Fibroblast of peridontal ligament (primary cell): Measurements from ENCODE around the gene DIAPH3.

ENCODE experiments used
- DNase-seq: peaks from one replicate; pipeline ENCODE4 v3.0.0-alpha.2; 2010; ENCODE audit errors: extremely low read depth

Gene DIAPH3

DNA sequence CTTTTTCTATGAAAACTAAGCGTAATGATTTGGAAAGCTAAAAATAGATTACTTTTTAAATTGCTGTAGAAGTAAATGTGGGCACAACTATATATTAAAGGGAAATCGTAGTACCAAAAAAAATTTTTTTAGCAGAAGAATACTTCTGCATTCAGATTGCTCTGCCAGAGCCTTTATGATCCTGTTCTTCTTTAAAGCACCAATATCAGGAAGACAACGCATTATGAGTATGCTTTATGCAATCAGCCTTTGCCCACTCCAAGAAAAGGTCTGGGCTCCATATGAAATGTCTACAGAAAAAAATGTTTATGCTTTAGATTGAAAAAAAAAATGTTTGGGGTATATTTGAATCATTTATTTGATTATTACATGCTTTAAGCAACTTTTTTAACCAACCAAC is 137.4 kb downstream of the DIAPH3 start:
- DNase-seq: no peak

DNA sequence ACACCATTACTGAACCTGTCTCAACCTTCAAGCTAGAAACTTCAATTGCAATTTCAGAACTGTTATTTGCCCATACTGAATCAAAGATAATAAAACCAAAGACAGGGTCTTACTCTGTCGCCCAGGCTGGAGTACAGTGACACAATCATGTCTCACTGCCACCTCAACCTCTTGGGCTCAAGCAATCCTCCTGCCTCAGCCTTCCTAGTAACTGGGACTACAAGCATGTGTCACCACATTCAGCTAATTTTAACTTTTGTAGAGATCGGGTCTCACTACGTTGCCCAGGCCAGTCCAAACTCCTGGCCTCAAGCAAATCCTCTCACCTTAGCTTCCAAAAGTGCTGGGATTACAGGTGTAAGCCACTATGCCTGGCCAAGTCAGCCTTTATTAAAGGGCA is 143.4 kb downstream of the DIAPH3 start:
- no peak for DNase-seq

DNA sequence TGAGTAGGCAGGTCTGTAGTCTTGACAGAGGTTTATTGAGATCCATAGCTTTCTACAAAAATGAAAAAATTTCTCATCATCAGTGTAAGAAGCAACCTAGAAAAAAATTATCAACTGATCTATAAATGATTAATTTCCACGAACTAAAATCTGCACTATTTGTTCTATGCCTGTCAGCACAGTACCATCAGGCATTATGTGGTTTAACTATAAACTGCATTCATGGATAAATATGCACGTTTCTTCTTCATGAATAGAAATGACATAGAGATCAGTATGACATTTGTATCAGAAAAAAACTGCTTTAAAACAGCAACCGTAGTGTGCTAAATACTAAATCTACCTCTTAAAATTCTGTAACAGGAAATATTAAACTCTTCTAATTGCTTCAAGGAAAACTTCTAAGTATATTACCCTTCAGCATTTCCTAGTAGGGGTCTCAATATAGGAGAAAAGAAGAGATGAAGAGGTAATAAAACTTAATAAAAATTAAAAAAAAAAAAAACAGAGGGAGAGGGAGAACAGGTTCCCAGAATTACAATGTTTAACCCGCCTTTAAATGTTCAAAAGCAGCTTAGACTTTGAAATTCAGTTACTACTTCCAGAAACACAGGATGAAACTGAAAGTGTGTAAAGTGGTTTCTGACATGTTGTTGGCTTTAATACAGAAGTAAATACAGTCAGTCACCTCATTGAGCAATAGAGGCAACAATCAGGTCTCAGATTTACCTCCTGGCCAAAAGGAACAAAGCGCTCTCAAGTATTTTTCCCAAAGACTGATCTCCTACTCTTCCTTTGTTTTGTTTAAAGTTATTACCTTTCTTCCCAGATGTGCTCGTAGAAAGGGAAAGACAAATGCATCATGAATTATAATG is 144.4 kb downstream of the DIAPH3 start:
- peak; percentile 51 for DNase-seq

DNA sequence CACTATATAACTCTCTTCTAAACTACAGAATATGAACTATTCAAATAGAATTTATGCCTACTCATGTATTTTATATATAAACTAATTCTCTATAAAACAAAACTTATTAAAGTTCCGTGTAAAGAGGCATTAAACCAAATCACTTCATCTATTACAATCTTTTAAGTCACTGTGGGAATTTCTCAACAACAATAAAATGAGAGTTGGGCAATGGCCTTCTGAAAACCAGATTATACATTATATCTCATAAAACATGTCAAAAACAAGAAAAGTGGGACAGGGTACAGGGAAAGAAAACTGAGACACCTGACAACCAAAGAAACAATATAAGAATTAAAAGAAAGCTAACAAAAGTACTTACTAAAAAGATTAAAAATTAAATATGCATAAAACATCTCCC is 145.2 kb downstream of the DIAPH3 start:
- DNase-seq: peak; percentile 21

DNA sequence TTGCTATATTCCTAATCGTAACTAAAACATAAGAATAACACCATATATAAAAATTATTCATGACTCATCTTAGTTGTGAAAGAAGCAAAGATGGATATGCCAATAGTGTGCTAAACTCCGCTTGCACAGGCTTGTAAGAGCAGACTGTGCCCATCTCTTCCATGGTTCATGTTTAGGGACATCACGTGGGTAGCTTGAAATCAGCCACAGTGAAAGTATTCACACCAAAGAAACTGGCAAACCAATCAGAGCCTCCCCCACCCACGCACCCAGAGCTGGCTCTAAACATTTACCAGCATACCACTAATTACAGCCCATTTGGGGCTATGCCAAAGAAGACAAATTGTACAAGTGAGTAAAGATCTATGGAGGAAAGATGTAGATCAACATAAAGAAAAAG is 147.5 kb downstream of the DIAPH3 start:
- no peak for DNase-seq

DNA sequence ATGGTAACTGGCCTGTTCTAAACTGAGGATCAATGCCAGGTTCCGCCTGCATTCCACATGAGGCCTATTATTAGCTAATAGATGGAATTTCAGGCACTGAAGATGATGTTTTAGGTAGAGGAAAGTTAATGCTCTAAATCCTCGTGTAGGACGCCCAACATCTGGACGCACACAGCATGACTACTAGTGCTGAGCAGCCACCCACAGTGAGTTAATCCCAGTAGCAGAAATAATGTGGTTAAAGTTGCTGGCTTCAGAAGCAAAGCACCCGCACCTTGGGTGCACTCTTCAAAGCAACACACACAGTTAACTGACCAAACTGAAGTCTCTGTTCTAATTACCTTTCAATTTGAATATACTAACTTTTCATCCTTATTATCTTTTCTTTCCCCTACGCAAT is 150.6 kb downstream of the DIAPH3 start:
- no peak for DNase-seq

DNA sequence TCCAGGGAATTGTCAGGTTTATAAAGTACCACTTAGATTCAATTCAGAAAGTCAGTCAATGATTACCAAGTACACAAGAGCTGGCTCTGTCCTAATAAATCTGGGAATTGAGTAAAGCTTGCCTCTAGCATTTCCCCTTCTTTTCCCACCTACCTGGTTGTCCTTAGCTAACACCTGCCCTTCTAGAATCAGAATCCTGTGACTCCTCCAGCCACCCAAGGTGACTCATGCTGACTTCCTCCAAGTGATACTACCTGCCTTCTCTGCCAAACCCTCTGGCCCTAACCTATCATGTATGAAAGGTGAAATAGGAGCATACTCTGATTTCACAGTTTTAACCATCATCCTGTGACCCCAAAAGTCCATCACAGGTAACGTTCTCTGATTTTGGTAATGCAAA is 151.2 kb downstream of the DIAPH3 start:
- DNase-seq: no peak

DNA sequence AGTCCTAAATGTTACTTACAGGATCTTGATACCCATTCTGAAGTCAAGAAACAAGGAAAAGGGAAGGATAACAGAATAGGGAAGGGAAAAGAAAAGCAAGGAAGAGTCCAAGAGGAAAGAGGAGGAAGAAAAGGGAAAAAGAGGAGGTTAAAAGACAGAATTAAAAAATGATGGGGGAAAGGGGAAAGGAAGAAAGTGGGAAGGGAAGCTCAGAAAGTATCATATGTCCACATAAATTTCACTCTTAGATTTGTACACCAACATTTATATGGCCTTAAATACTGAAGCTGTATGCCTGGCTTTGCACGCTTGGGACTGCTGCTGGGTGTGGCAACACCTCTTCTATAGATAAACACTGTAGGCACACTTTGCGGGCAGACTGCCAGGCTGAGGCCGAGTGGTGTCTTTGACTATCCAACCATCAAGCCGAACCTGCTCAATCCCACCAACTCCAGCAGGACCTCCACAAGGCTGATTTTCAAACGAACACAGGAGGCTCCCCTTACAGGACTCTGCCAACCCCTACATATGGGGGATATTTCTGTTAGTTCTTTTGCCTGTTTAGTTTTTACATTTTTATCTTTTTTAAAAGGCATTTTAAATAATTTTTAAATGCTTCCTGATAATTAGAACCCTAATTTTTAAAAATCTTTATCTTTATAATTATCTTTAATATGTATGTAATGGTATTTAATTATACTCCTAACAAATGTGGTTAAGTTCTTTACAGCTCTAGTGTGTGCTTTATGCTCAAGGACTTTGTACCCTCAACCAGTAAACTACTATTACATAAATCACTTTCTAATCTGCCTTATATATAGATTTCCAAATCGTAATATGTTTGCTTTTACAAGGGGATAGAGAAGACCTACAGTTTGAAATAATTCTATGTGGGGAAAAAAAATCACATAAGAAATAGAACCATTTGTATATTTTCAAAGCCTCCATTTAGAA is 154.2 kb downstream of the DIAPH3 start:
- no peak for DNase-seq

DNA sequence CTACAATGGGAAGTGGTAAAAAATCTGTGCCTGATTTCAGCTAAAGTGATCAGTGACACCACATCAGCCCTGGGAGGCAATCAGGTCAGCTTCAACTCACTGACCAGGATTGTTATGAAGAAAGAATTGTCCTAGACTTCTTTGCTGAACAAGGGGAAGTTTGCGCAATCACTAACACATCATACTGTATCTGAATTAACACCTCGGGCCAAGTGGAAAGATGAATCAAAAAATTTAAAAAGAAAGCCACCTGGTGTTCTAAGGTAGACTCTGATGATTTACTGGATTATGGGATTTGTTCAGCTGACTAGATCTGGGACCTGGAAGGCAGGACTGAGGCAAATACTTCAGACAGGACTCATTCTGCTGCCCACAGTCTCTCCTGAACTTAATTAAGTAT is 161.8 kb downstream of the DIAPH3 start:
- no peak for DNase-seq

DNA sequence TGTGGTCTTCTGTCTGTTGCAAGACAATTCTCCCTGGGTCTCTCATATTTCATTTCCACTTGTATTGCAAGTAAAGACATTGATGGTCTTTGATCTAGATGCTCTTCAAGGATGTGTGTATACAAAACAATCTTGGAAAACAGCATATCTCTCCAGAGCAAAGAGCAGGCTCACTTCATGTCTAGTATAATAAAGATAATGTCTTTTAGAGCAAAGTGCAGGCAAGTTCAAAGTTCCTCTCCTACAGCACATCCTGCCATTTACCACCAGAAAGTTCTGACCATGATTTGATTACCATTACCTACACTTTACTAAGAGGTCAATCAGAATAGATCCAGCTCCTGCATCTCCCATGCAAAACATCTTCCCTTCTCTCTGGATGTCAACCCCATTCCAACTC is 162.8 kb downstream of the DIAPH3 start:
- DNase-seq: no peak

DNA sequence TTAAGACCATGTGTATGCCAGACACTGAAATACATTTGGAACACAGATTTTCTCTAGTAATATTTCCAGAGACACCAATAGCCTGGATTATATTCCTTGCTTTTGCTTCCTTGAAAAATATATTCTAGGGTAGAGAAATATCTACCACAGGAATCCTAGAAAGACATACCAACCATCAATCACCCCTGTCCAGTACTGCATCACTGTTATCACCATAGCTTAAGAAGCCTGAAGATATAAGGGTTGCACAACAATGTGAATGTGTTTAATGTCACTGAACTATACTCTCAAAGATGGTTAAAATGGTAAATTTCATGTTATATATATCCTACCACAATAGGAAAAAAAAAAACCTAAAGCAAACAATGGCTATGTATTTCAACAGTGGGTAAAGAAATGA is 163.6 kb downstream of the DIAPH3 start:
- DNase-seq: no peak

DNA sequence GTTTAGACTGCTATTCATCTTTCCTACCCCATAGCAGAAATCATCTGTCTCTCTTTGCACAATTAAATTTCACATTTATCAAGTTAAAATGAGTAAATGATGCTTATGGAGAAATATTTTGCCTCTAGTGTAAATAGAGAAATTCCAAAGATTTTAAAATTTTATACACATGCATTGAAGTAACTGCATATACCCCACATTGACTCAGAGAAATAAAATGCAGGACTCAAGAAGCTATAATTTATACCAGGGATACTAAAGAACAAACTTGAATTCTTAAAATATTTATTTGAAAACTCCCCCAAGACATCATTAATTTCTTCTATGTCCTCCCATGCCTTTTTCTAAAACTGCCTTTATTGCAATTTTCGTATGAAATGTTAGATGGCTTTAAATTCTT is 165.8 kb downstream of the DIAPH3 start:
- peak; percentile 24 for DNase-seq

DNA sequence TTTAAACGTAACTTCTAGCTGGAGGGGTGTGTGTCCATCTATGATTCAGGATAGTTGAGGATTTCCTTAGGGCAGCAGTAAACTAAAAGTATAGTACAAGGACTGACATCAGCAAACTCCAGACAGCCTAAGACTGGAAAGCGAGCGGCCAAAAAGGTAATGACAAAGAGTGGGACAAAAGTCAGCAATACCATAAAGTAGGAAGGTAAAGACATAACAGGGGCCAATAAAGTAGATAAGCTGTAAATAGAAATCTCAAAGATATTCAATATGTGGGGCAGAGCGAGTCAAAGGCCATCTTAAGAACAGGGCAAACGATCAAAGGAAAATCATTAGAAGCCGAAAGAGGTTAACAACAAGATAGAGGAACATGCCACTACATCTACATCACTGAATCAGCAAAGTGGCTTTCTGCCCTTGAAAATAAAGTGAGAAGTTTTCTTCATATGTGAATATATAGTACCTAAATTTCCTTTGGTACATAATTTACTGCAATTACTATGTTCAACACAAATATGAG is 167.2 kb downstream of the DIAPH3 start:
- no peak for DNase-seq

DNA sequence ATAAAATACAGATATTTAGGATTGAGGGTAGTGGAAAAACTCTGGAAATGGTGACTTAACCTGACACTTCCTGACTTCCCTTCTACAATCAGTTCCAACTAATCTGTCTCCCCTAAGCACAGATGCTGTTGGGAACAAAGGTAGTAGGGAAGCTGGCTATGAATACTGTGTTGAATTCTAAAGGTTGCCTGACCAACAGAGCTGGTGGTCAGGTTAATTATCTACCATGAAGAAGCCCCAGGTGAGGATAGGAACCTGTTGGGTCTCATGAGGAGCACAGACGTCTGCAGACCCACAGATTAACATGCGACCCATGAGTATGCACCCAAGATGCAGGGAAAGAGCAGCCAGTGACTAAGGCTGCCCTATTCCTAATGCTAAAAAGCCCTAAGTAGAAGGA is 172.3 kb downstream of the DIAPH3 start:
- DNase-seq: no peak

DNA sequence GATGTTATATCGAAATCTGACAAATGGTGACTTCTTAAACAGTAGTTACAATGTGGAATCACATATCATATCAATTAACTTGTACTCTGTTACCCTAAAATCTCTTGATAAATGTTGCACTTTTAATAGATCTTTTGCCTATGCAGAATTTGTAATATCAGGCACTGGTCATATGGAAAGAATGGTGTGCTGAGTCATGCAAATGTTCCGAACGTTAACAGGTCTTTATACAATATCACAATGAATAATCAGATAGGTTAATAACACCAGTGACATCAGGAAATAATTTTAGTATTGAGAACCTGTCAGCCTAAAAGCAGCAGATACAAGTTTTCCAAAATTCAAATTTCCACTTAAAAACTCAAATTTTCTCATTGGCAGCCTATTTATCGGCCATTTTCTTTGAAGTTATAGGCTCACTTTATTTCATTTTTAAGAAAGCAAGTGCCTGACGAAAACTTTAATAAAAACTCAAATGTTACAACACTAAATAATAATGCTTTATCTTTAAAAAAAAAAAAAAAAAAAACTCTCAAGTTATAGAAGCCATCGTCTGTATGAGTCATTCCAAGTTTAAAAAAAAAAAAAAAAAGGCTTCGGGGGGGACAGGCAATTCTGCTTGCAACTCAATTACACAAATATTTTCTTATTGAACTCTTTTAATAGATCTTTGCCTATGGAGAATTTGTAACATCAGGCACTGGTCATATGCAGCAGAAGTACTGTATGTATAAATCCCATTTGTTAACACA is 180.9 kb downstream of the DIAPH3 start:
- DNase-seq: peak; percentile 35

DNA sequence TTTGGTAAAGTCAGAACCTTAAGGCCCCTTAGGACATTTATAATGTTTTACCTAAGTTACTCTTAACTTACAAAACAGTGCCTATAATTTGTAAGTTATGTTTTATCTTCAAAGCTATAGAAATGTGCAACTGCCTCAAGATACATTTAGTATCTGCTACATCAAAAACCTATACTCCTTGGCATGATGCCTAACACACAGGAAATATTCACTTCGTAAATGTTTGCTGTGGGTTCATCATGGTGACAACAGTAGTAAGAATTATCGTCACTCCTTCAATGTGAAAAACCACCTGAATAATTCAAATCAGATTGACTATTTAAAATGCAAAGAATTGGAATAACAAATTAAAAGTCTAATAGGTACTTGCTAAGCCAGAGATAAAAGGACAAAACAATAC is 184.1 kb downstream of the DIAPH3 start:
- no peak for DNase-seq

DNA sequence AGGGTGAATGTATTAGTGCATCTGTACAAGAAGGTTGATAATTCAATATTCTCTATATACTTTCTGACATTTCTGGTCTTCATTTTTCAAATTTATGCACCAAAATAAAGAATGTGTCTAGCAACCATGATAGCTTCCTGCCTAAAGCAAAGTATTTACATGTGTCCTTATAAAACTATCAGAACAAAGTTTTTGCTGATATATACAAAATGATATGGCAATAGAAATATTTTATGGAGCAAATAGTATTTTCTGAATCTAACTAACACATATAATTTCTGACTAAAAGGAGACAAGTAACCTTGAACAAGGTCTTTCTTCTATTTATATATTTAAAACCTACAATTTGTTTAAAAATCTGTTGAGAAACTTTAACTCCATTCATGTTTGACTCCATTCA is 184.9 kb downstream of the DIAPH3 start:
- DNase-seq: no peak

DNA sequence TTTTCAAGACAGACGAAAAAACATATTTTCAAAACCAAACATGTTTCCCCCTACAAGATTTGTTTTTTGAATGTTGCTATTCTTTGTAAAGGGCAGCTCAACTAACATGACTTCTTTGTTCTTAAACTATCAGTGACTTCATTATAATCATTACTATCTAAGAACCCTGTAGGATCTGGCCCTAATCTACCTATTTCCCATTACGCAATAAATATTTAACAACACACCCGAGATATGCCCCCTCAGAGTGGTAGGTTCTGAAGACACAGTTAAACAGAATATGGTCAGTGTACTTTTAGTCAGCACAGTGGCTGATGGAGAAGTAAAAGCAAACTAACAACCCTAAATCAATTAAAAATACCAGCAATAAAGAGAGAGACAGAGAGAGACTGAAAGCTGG is 186.9 kb downstream of the DIAPH3 start:
- no peak for DNase-seq

DNA sequence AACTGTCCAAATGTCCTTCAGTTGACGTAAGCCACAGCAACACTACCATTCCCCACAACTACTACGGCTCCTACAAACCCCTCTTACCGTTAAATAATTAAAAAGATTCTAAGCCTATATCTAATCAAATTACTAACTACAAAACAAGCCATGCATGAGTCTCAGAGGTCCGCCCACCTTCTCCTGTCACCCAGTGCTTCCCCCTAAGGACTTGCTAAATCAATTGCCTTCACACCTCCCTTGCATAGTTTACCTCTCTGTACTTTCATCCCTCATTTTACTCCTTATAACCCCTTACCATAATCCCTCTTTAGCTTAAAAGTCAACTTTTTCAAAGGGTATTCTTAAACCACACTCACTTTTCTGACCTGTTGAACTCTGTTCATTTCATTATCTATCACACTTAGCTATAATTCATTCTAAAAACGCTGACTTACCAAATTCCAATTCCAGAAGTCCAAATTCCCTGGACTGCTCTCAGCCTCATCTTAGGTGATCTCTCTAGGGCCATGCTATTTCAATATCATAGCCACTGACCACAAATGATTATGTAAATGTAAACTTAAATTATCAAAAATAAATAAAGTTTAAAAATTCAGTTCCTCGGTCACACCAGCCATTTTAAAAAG is 187.8 kb downstream of the DIAPH3 start:
- no peak for DNase-seq

DNA sequence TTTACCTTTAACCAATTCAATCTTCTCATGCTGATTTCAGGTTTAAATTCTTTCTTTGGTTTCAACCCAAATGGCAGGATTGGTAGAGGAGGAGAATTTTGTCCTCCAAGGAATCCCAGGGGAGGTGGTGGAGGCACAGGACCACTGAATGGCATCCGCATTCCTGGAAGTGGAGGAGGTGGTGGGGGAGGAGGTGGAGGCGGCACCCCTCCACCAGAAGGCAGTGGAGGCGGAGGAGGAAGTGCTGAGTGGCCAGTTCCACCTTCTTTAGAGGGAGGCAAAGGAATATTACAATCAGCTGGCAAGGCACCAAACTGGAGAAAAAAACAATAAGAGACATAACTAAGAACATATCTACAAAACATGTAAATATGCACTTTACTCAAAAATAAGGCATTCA is 192.9 kb downstream of the DIAPH3 start:
- no peak for DNase-seq

DNA sequence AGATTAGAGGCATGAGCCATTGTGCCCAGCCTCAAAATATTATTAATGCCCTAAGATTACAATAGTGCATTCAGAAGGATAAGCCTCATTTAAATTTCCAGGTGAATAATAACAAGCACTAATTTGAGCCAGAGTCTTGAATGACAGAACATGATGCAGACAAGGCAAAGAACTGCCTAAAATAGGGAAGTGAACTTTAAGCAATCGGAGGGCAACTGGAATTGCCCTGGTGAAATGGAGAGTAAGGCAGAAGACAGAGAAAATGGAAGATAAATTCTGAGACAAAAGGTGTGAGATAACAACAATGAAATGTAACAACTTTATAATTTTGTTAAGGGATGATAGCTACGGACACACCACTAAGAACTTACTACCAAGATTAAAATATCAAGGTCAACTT is 199.9 kb downstream of the DIAPH3 start:
- DNase-seq: no peak
